CD4-positive, alpha-beta T cell treated with Interleukin-4 for 1 hour (primary cell): ENCODE results near the gene ACRBP.
"Not testable (repeated sequence)": the region's sequence is repeated elsewhere in the genome, so short reads cannot be mapped to it uniquely, and the experiment has no call there.

ENCODE experiments used
- DNase-seq, 2 donors: peaks; one replicate each; pipeline ENCODE4 v3.0.0-alpha.2; 2020 to 2022

ACRBP gene

GRCh38 chr12:6614513-6615172, 32.6 kb downstream of the ACRBP start:
- DNase-seq: no peak

GRCh38 chr12:6613776-6614512, 33.3 kb downstream of the ACRBP start:
- DNase-seq: peak; percentile 84 to 85

GRCh38 chr12:6613015-6613775, 34.0 kb downstream of the ACRBP start:
- DNase-seq: peak; percentile 59 to 66

- DNase-seq: no peak
These were observed 34.6 kb downstream of the ACRBP start for GRCh38 chr12:6612652-6613014.

- DNase-seq: no peak
These were observed 35.0 kb downstream of the ACRBP start for GRCh38 chr12:6612247-6612646.

GRCh38 chr12:6608592-6609281, 38.5 kb downstream of the ACRBP start:
- peak in 1 of 2 donors; percentile 48 for DNase-seq

- peak; percentile 71 to 86 for DNase-seq
These were observed 39.3 kb downstream of the ACRBP start for GRCh38 chr12:6607751-6608591.

GRCh38 chr12:6606331-6607131, 40.7 kb downstream of the ACRBP start:
- peak; percentile 73 to 80 for DNase-seq

GRCh38 chr12:6605421-6606330, 41.6 kb downstream of the ACRBP start:
- DNase-seq: peak; percentile 56 to 67

- no peak for DNase-seq
These were observed 42.8 kb downstream of the ACRBP start for GRCh38 chr12:6604259-6605029.

GRCh38 chr12:6603095-6603567, 44.1 kb downstream of the ACRBP start:
- peak; percentile 45 to 66 for DNase-seq

GRCh38 chr12:6602526-6602925, 44.7 kb downstream of the ACRBP start:
- no peak for DNase-seq

- DNase-seq: not testable (repeated sequence)
These were observed 51.6 kb downstream of the ACRBP start for GRCh38 chr12:6595673-6596072.

GRCh38 chr12:6592087-6592486, 55.1 kb downstream of the ACRBP start:
- no peak for DNase-seq
